Suprapubic skin (tissue), 4 donors: Measurements from ENCODE around the gene ARHGEF7. TPM values are rescaled to one million over a fixed set of nuclear protein-coding genes. Genes with fewer than 3 reads are reported as not detected.

ENCODE experiments used
- DNase-seq, 2 donors: peaks; one replicate each; pipeline ENCODE4 v3.0.0-alpha.2; 2019; ENCODE audit warnings: low spot score in 2 of 2
- H3K27ac ChIP-seq: fragments of 200-600 bp; sonication (generic); one replicate; pipeline ENCODE4 v1.5.1; 2019
- H3K27me3 ChIP-seq: fragments of 200-600 bp; sonication (generic); one replicate; pipeline ENCODE4 v1.5.1; 2019
- H3K36me3 ChIP-seq: fragments of 200-600 bp; sonication (generic); one replicate; pipeline ENCODE4 v1.5.1; 2019
- H3K4me1 ChIP-seq: fragments of 200-600 bp; sonication (generic); one replicate; pipeline ENCODE4 v1.5.1; 2019
- H3K4me3 ChIP-seq: fragments of 200-600 bp; sonication (generic); one replicate; pipeline ENCODE4 v1.5.1; 2019; ENCODE audit warnings: mild to moderate bottlenecking
- H3K9me3 ChIP-seq: fragments of 200-600 bp; sonication (generic); one replicate; pipeline ENCODE4 v1.5.1; 2019
- EP300 ChIP-seq: sonication (generic); formaldehyde crosslinking; IDR thresholded peaks from one replicate; pipeline ENCODE4 v1.6.1; 2017; ENCODE audit warnings: antibody characterized with exemption
- POLR2A ChIP-seq, 2 donors: fragments of 450-650 bp; IDR thresholded peaks; one replicate each; pipeline ENCODE4 v1.6.1; 2017; ENCODE audit warnings: antibody characterized with exemption in 2 of 2, mild to moderate bottlenecking in 2 of 2, moderate library complexity in 2 of 2
- POLR2AphosphoS5 ChIP-seq, 3 donors: sonication (generic); formaldehyde crosslinking; IDR thresholded peaks; one replicate each; pipeline ENCODE4 v1.6.1; 2017; ENCODE audit warnings: antibody characterized with exemption in 3 of 3
- WGBS: methylation state at CpG from one replicate; pipeline ENCODE4 v1.1.5; 2018; 5-methylcytosine and 5-hydroxymethylcytosine counted together
- total RNA-seq, 4 donors: library from RNA; depleted of rRNA; stranded (reverse); fragments of >200 nt; gene quantifications; one replicate each; pipeline ENCODE4 v1.1.0, GENCODE V29; 2016
- TF ChIP-seq, protein P1 (sequence below), 2 donors: fragments of 200-600 bp in 1 of 2; fragments of 450-650 bp in 1 of 2; sonication (generic) in 1 of 2; IDR thresholded peaks; one replicate each; pipeline ENCODE4 v1.5.1; 2016 to 2019; ENCODE audit warnings: antibody characterized with exemption in 2 of 2, mild to moderate bottlenecking in 1 of 2, moderate library complexity in 1 of 2

The ARHGEF7 gene
- total RNA-seq, 4 donors from 2014 or later, result 72.1 to 210 (median 99.6) TPM

DNA sequence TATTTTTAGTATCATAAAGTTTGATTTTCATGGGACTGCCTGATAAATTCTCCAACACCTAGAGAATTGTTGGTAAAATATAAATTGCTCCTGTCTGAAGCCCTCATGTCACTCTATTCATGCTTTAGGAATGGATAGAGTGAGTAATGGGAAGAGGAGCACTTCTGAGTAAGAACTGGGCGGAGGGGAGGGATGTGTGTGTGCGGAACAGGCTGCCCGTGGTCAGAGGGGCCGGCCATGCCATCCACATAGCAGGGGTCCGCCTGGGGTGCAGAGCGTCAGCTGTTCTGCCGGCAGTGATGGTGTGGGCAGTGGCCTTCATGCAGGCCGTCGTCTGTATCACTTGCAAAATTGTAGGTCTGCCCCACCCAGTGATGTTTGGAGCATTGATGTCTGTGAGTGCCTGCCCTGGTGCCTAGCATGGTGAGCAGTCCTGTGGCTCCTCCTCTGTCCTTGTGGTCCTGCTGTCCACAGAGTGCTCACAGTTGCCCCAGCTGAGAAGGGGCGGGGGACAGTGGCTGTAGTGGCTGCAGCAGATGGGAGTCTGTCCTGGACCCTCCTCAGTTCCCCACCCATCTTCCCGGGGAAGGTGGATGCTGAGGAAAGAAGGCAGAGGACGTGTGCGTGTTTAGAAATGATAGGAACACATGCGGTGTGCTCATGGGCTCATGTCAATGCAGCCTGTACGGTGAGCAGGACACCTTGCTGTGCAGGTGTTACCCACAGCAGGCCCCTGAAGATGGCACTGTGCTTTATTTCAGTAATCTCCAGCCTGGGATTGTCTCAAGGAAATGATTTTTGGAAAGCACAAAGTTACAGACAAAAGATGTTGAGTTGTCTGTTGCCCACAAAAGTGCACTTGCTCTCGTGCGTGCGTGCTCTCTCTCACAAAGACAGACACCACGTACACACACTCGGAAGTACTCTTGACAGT is 155.9 kb downstream of the ARHGEF7 start:
- peaks cover 67% of the 10 kb centered on the region for H3K36me3 ChIP-seq
- H3K4me3 ChIP-seq, result no peak overlapping the region
- H3K27me3 ChIP-seq, result no peaks in the 10 kb centered on the region
- peaks cover 10% of the 10 kb centered on the region for H3K4me1 ChIP-seq
- H3K27ac ChIP-seq, result no peak overlapping the region
- no peaks in the 10 kb centered on the region for H3K9me3 ChIP-seq
- DNase-seq, result no peak
- WGBS, result 90% methylated on average over 19 of the region's 20 CpGs
- TF ChIP-seq, protein P1, sequence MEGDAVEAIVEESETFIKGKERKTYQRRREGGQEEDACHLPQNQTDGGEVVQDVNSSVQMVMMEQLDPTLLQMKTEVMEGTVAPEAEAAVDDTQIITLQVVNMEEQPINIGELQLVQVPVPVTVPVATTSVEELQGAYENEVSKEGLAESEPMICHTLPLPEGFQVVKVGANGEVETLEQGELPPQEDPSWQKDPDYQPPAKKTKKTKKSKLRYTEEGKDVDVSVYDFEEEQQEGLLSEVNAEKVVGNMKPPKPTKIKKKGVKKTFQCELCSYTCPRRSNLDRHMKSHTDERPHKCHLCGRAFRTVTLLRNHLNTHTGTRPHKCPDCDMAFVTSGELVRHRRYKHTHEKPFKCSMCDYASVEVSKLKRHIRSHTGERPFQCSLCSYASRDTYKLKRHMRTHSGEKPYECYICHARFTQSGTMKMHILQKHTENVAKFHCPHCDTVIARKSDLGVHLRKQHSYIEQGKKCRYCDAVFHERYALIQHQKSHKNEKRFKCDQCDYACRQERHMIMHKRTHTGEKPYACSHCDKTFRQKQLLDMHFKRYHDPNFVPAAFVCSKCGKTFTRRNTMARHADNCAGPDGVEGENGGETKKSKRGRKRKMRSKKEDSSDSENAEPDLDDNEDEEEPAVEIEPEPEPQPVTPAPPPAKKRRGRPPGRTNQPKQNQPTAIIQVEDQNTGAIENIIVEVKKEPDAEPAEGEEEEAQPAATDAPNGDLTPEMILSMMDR (IDR thresholded peaks at IDR 0.05), result no peak
- TF ChIP-seq POLR2AphosphoS5 (IDR thresholded peaks at IDR 0.05) (no peak), POLR2A (IDR thresholded peaks at IDR 0.05) (no peak), EP300 (no peak)

DNA sequence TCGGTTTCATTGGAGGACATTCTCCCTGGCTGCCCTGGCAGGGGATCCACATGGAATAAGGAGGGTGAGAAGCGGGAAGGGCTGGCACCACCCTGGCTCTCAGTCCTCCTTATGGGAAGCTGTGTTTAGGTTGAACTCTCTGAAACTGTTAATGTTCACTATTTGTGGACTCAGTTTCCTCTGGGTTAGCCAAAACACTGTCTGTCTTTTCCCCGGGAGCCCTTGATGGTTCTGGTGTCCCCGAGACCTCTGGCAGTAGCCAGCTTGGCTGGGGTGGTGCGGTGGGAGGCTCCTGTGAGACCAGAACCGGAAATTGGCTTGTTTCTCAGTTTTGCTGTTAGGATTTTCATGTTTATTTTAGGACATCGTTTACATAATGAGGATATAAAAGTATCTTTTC is 157.0 kb downstream of the ARHGEF7 start:
- H3K27ac ChIP-seq, result no peak overlapping the region
- WGBS, result 82% methylated on average over 7 of the region's 7 CpGs
- no peaks in the 10 kb centered on the region for H3K27me3 ChIP-seq
- H3K9me3 ChIP-seq, result no peaks in the 10 kb centered on the region
- no peak overlapping the region for H3K4me3 ChIP-seq
- no peak for DNase-seq
- peaks cover 10% of the 10 kb centered on the region for H3K4me1 ChIP-seq
- H3K36me3 ChIP-seq, result peaks cover 66% of the 10 kb centered on the region
- no peak for TF ChIP-seq POLR2AphosphoS5 (IDR thresholded peaks at IDR 0.05)
- TF ChIP-seq, protein P1 (IDR thresholded peaks at IDR 0.05), result no peak
- TF ChIP-seq EP300, result no peak
- no peak for TF ChIP-seq POLR2A (IDR thresholded peaks at IDR 0.05)

DNA sequence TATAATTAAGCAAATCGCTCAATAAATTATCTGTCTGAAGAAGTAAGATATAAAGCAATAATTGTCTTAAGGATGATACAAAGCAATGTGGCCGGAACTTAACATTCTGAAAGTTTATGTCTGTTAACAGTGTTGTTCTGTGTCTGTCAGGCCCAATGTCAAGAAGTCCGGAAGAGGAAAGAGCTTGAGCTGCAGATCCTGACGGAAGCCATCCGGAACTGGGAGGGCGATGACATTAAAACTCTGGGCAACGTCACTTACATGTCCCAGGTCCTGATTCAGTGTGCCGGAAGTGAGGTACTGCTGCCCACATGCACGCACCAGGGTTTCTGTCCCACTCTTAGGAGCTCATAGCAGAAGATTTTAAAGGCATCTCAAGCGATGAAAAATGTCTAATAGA is 160.3 kb downstream of the ARHGEF7 start:
- 93% methylated on average over 10 of the region's 10 CpGs for WGBS
- no peak overlapping the region for H3K4me3 ChIP-seq
- TF ChIP-seq POLR2A (IDR thresholded peaks at IDR 0.05), result no peak
- TF ChIP-seq POLR2AphosphoS5 (IDR thresholded peaks at IDR 0.05), result no peak
- TF ChIP-seq, protein P1 (IDR thresholded peaks at IDR 0.05), result no peak
- no peak for TF ChIP-seq EP300
- no peaks in the 10 kb centered on the region for H3K9me3 ChIP-seq
- no peaks in the 10 kb centered on the region for H3K27me3 ChIP-seq
- H3K27ac ChIP-seq, result no peak overlapping the region
- H3K4me1 ChIP-seq, result peaks cover 7% of the 10 kb centered on the region
- H3K36me3 ChIP-seq, result peaks cover 63% of the 10 kb centered on the region
- no peak for DNase-seq

DNA sequence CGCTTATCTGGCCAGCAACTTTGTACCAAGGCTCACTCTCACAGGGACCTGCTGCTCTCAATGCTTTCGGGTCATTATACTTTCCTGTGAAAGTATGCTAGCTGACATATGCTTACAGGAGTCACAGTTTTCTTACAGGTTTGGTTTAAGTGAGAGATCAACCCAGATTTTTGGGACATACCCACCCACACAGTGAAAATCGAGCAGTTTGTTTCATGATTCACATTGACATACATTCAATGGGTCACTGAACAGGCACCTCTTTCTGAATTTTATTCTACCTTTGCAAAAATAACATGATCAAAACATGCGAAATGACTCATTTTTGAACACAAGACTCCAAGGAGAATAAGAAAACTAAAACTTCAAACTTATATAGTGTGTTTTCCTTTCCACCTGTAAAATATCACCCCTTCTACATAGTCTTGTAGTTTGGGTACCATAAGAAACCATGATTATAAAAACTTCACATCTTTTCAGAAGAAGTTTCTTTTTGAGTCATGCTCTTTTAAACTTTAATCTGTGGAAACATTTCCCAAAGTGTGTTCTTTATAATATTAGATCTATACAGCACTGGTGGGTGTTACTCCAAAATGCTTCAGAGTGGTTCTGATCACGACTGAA is 161.0 kb downstream of the ARHGEF7 start:
- Histone ChIP-seq H3K27ac (no peak overlapping the region), H3K27me3 (no peaks in the 10 kb centered on the region), H3K4me1 (peaks cover 5% of the 10 kb centered on the region), H3K36me3 (peaks cover 62% of the 10 kb centered on the region), H3K9me3 (no peaks in the 10 kb centered on the region), H3K4me3 (no peak overlapping the region)
- no peak for DNase-seq
- 91% methylated on average over 5 of the region's 5 CpGs for WGBS
- no peak for TF ChIP-seq POLR2A (IDR thresholded peaks at IDR 0.05)

DNA sequence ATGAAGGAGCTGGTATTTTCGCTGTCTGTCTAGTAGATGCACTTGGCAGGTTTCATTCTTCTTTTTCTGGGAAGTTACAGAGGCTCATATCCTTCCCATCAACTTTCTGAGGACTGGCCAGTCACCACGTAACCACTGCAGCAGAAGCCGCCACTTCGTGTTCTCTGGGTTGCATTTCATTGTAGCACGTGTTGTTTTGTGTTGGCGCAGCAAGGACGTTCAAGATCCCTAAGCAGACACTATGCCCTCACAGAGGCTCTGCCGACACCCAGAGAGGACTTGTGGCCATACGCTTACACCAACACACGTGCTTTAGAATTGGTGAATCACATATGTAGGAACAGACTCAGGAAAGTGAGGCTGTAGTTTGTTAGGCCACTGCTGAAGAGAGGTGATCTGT is 163.1 kb downstream of the ARHGEF7 start:
- 97% methylated on average over 10 of the region's 10 CpGs for WGBS
- H3K4me1 ChIP-seq, result peaks cover 19% of the 10 kb centered on the region
- peaks cover 68% of the 10 kb centered on the region for H3K36me3 ChIP-seq
- H3K27ac ChIP-seq, result no peak overlapping the region
- no peaks in the 10 kb centered on the region for H3K27me3 ChIP-seq
- no peak for DNase-seq
- H3K4me3 ChIP-seq, result no peak overlapping the region
- H3K9me3 ChIP-seq, result no peaks in the 10 kb centered on the region
- TF ChIP-seq POLR2AphosphoS5 (IDR thresholded peaks at IDR 0.05), result no peak
- TF ChIP-seq, protein P1 (IDR thresholded peaks at IDR 0.05), result no peak
- TF ChIP-seq EP300, result no peak
- no peak for TF ChIP-seq POLR2A (IDR thresholded peaks at IDR 0.05)
